ENCODE measurements around the gene CLEC3A.
A peak's percentile ranks its signal among the peaks of the same experiment; 100 is the strongest.

CLEC3A gene

GRCh38 chr16:78001451-78002025, 20.8 kb upstream of the CLEC3A start:
- DNase-seq (ENCODE audit: insufficient read length, low spot score): no peak
- no peak for FAIRE-seq
- TF ChIP-seq CTCF (IDR thresholded peaks at IDR 0.05; ENCODE audit: insufficient read depth, missing control alignments): no peak

- no peak for FAIRE-seq
- peak; percentile 93 for TF ChIP-seq CTCF (IDR thresholded peaks at IDR 0.05; ENCODE audit: insufficient read depth, missing control alignments)
- DNase-seq (ENCODE audit: insufficient read length, low spot score): no peak
Measured at GRCh38 chr16:78002915-78003538, 19.3 kb upstream of the CLEC3A start.

GRCh38 chr16:78004517-78004916, 17.8 kb upstream of the CLEC3A start:
- FAIRE-seq: no peak
- no peak for TF ChIP-seq CTCF (IDR thresholded peaks at IDR 0.05; ENCODE audit: insufficient read depth, missing control alignments)
- no peak for DNase-seq (ENCODE audit: insufficient read length, low spot score)

- TF ChIP-seq CTCF (IDR thresholded peaks at IDR 0.05; ENCODE audit: insufficient read depth, missing control alignments): peak; percentile 11
- FAIRE-seq (no peak), DNase-seq (ENCODE audit: insufficient read length, low spot score) (no peak)
Measured at GRCh38 chr16:78005881-78006280, 16.5 kb upstream of the CLEC3A start.

GRCh38 chr16:78007121-78007520, 15.2 kb upstream of the CLEC3A start:
- FAIRE-seq: no peak
- TF ChIP-seq CTCF (IDR thresholded peaks at IDR 0.05; ENCODE audit: insufficient read depth, missing control alignments): no peak
- no peak for DNase-seq (ENCODE audit: insufficient read length, low spot score)

- DNase-seq (ENCODE audit: insufficient read length, low spot score): no peak
- FAIRE-seq: no peak
- TF ChIP-seq CTCF (IDR thresholded peaks at IDR 0.05; ENCODE audit: insufficient read depth, missing control alignments): no peak
Measured at GRCh38 chr16:78024159-78024558, 1.8 kb downstream of the CLEC3A start.

- FAIRE-seq (no peak), DNase-seq (ENCODE audit: insufficient read length, low spot score) (no peak)
- TF ChIP-seq CTCF (IDR thresholded peaks at IDR 0.05; ENCODE audit: insufficient read depth, missing control alignments): no peak
Measured at GRCh38 chr16:78025631-78026030, 3.3 kb downstream of the CLEC3A start.
